MM.1S (cell line): Measurements from ENCODE around the gene RPS6KA3.

ENCODE experiments used
- CTCF ChIP-seq: fragments of 300-600 bp; sonication (generic); IDR thresholded peaks from 2 replicates; pipeline ENCODE4 v1.5.1; 2016; ENCODE audit warnings: antibody characterized with exemption, low read length, mixed read lengths
- EZH2 ChIP-seq: fragments of 300-600 bp; sonication (generic); optimal IDR thresholded peaks from 2 replicates; pipeline ENCODE3; 2017; ENCODE audit warnings: low read depth, mild to moderate bottlenecking, antibody characterized with exemption, low read length, mixed read lengths
- EZH2phosphoT487 ChIP-seq: fragments of 300-600 bp; sonication (generic); IDR thresholded peaks from 2 replicates; pipeline ENCODE4 v1.6.1; 2018; ENCODE audit warnings: antibody characterized with exemption, low read length

- TF ChIP-seq CTCF = no peak
- no peak for TF ChIP-seq EZH2
- no peak for TF ChIP-seq EZH2phosphoT487
These were observed 62.4 kb downstream of the RPS6KA3 start for GRCh38 chrX:20204351-20204750.
